Liver (tissue), 9 donors: ENCODE results near the gene GGCX. TPM values are rescaled to one million over a fixed set of nuclear protein-coding genes. Genes with fewer than 3 reads are reported as not detected.

ENCODE experiments used
- DNase-seq: peaks from one replicate; pipeline ENCODE4 v3.0.0-alpha.2; 2017; ENCODE audit warnings: low spot score
- H3K27ac ChIP-seq, 2 donors: one replicate each; pipeline ENCODE4 v1.7.0; 2013; ENCODE audit warnings: inconsistent platforms in 2 of 2, low read length in 2 of 2, control low read depth in 1 of 2, low read depth in 1 of 2, mild to moderate bottlenecking in 1 of 2
- H3K27me3 ChIP-seq, 4 donors: one replicate each; pipeline versions ENCODE4 v1.6.1 to v1.7.0; 2013; ENCODE audit warnings: low read length in 3 of 4, inconsistent platforms in 1 of 4, mild to moderate bottlenecking in 1 of 4, moderate library complexity in 1 of 4; ENCODE audit not compliant: control insufficient read depth in 4 of 4, insufficient read depth in 4 of 4
- H3K36me3 ChIP-seq, 4 donors: one replicate each; pipeline versions ENCODE4 v1.6.1 to v1.7.0; 2013; ENCODE audit warnings: low read length in 3 of 4, mild to moderate bottlenecking in 3 of 4, low read depth in 1 of 4, moderate library complexity in 1 of 4; ENCODE audit not compliant: control insufficient read depth in 4 of 4, insufficient read depth in 3 of 4
- H3K4me1 ChIP-seq, 4 donors: one replicate each; pipeline versions ENCODE4 v1.6.1 to v1.7.0; 2013; ENCODE audit warnings: low read length in 3 of 4, mild to moderate bottlenecking in 3 of 4, moderate library complexity in 1 of 4; ENCODE audit not compliant: control insufficient read depth in 4 of 4, insufficient read depth in 4 of 4
- H3K4me3 ChIP-seq, 3 donors: one replicate each; pipeline versions ENCODE4 v1.6.1 to v1.7.0; 2013; ENCODE audit warnings: low read length in 3 of 3, control low read depth in 1 of 3, low read depth in 1 of 3, mild to moderate bottlenecking in 1 of 3
- H3K9ac ChIP-seq, 2 donors: one replicate each; pipeline ENCODE4 v1.7.0; 2013; ENCODE audit warnings: low read length in 2 of 2, mild to moderate bottlenecking in 2 of 2, moderate library complexity in 2 of 2, control low read depth in 1 of 2, low read depth in 1 of 2
- H3K9me3 ChIP-seq, 4 donors: one replicate each; pipeline versions ENCODE4 v1.6.1 to v1.7.0; 2013; ENCODE audit warnings: low read length in 3 of 4; ENCODE audit not compliant: control insufficient read depth in 4 of 4
- CTCF ChIP-seq: fragments of 150-350 bp; IDR thresholded peaks from 2 replicates; pipeline ENCODE4 v1.5.1; 2017; ENCODE audit warnings: improper control_type of control experiment, low read depth, low read length; ENCODE audit not compliant: missing input control
- EGR1 ChIP-seq, 2 donors: IDR thresholded peaks; 2 replicates each; pipeline ENCODE4 v1.6.1; 2016 to 2018; ENCODE audit warnings: antibody characterized with exemption in 2 of 2, low read depth in 2 of 2
- FOXA1 ChIP-seq: IDR thresholded peaks from 2 replicates; pipeline ENCODE4 v1.6.1; 2016; ENCODE audit warnings: antibody characterized with exemption
- FOXA2 ChIP-seq: IDR thresholded peaks from 2 replicates; pipeline ENCODE4 v1.6.1; 2016; ENCODE audit warnings: antibody characterized with exemption
- GABPA ChIP-seq, 2 donors: IDR thresholded peaks in 1 of 2; conservative IDR thresholded peaks in 1 of 2; 2 replicates each; pipeline ENCODE4 v1.6.1; 2016; ENCODE audit warnings: antibody characterized with exemption in 2 of 2, mild to moderate bottlenecking in 1 of 2, moderate library complexity in 1 of 2
- HNF4A ChIP-seq, 2 donors: conservative IDR thresholded peaks; 2 replicates each; pipeline ENCODE4 v1.6.1; 2016; ENCODE audit warnings: antibody characterized with exemption in 2 of 2, mild to moderate bottlenecking in 2 of 2
- HNF4G ChIP-seq: IDR thresholded peaks from 2 replicates; pipeline ENCODE4 v1.6.1; 2016; ENCODE audit warnings: antibody characterized with exemption
- JUND ChIP-seq, 2 donors: IDR thresholded peaks; 2 replicates each; pipeline ENCODE4 v1.6.1; 2016; ENCODE audit warnings: antibody characterized with exemption in 2 of 2
- NR2F2 ChIP-seq: IDR thresholded peaks from 2 replicates; pipeline ENCODE4 v1.6.1; 2016; ENCODE audit warnings: antibody characterized with exemption
- RAD21 ChIP-seq, 2 donors: IDR thresholded peaks; 2 replicates each; pipeline ENCODE4 v1.6.1; 2016; ENCODE audit warnings: antibody characterized with exemption in 2 of 2, mild to moderate bottlenecking in 2 of 2
- REST ChIP-seq: IDR thresholded peaks from 2 replicates; pipeline ENCODE4 v1.6.1; 2016; ENCODE audit warnings: antibody characterized with exemption, mild to moderate bottlenecking
- RXRA ChIP-seq, 2 donors: IDR thresholded peaks; 2 replicates each; pipeline ENCODE4 v1.6.1; 2017 to 2018; ENCODE audit warnings: antibody characterized with exemption in 2 of 2, mild to moderate bottlenecking in 1 of 2
- SP1 ChIP-seq: IDR thresholded peaks from 2 replicates; pipeline ENCODE4 v1.6.1; 2018; ENCODE audit warnings: antibody characterized with exemption, mild to moderate bottlenecking
- TAF1 ChIP-seq: conservative IDR thresholded peaks from 2 replicates; pipeline ENCODE4 v1.6.1; 2016; ENCODE audit warnings: antibody characterized with exemption, mild to moderate bottlenecking
- YY1 ChIP-seq: IDR thresholded peaks from 2 replicates; pipeline ENCODE4 v1.6.1; 2016; ENCODE audit warnings: antibody characterized with exemption, mild to moderate bottlenecking
- ZBTB33 ChIP-seq: IDR thresholded peaks from 2 replicates; pipeline ENCODE4 v1.6.1; 2016; ENCODE audit warnings: antibody characterized with exemption
- WGBS: extraction: QIAGEN DNeasy Blood & Tissue Kit; methylation state at CpG from one replicate; pipeline ENCODE4 v1.1.7; 2013; 5-methylcytosine and 5-hydroxymethylcytosine counted together
- polyA plus RNA-seq, 2 donors: library from polyadenylated mRNA; stranded (reverse) in 1 of 2; unstranded in 1 of 2; fragments of 200-250 nt in 1 of 2; fragments of >200 nt in 1 of 2; fragmentation: Nextera tagmentation in 1 of 2; extraction: Ambion mirVana in 1 of 2; gene quantifications; one replicate each; pipeline versions ENCODE4 v1.2.1 to v1.2.3, GENCODE V29; 2013 to 2015
- total RNA-seq, 2 donors: library from RNA; depleted of rRNA; stranded (reverse); fragments of >200 nt; gene quantifications; one replicate each; pipeline ENCODE4 v1.2.3, GENCODE V29; 2014
- TF ChIP-seq, protein P1 (sequence below): IDR thresholded peaks from 2 replicates; pipeline ENCODE4 v1.6.1; 2016; ENCODE audit warnings: antibody characterized with exemption
- TF ChIP-seq, protein P2 (sequence below): IDR thresholded peaks from 2 replicates; pipeline ENCODE4 v1.6.1; 2016; ENCODE audit warnings: antibody characterized with exemption
- donor health status: healthy.
- donor health status: healthy.
- donor health status: healthy.
- donor health status: healthy.
- donor health status: healthy.

The GGCX gene
- total and polyA plus RNA-seq, 4 donors, result 67.3 to 189 (median 90.4) TPM

GRCh38 chr2:85502720-85503119 lies 58.6 kb downstream of the GGCX start:
- H3K9me3 ChIP-seq, result no peaks in the 10 kb centered on the region
- TF ChIP-seq FOXA1, result no peak
- no peak for TF ChIP-seq ZBTB33
- no peak for TF ChIP-seq FOXA2
- TF ChIP-seq TAF1, result no peak
- no peak for TF ChIP-seq GABPA (IDR thresholded peaks at IDR 0.05 in 1 of 2, conservative IDR thresholded peaks at IDR 0.05 in 1 of 2)
- no peak for TF ChIP-seq NR2F2
- no peak for TF ChIP-seq RXRA (IDR thresholded peaks at IDR 0.05)
- TF ChIP-seq HNF4G, result no peak
- TF ChIP-seq JUND (IDR thresholded peaks at IDR 0.05), result no peak
- no peak for TF ChIP-seq CTCF
- TF ChIP-seq EGR1 (IDR thresholded peaks at IDR 0.05; ENCODE audit: low read depth in 2 of 2), result no peak
- H3K9ac ChIP-seq, result no peak overlapping the region
- H3K36me3 ChIP-seq, result no peaks in the 10 kb centered on the region
- H3K27me3 ChIP-seq, result no peaks in the 10 kb centered on the region
- H3K4me1 ChIP-seq, result peaks cover 0 to 16% (median 10%) of the 10 kb centered on the region in 4 donors
- WGBS, result 85% methylated on average over 3 of the region's 3 CpGs
- no peak overlapping the region for H3K27ac ChIP-seq
- no peak overlapping the region for H3K4me3 ChIP-seq
- DNase-seq, result no peak

DNA sequence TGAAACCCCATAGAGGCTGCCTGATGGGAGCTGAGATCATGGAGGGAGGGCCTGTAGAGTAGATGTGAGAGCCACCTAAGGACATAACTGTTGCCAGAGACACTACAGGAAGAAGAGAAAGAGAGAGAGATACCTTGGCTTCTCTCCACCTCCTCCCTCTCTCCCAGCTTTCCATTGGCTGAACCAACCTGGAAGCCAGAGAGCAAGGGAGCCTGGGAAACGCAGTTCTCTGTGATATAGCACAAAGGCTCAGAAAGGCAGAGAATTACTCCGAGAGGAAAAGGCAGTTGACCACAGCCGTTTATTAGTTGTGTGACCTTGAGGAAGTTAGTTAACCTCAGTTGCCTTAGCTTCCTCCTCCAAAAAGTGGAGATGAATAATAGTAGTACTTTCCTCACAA lies 60.0 kb downstream of the GGCX start:
- TF ChIP-seq FOXA2 (no peak), RXRA (IDR thresholded peaks at IDR 0.05) (no peak), CTCF (no peak), HNF4A (conservative IDR thresholded peaks at IDR 0.05) (no peak), REST (no peak), RAD21 (IDR thresholded peaks at IDR 0.05) (no peak), ZBTB33 (no peak), YY1 (no peak), NR2F2 (no peak), EGR1 (IDR thresholded peaks at IDR 0.05; ENCODE audit: low read depth in 2 of 2) (no peak), JUND (IDR thresholded peaks at IDR 0.05) (no peak), FOXA1 (no peak), HNF4G (no peak), SP1 (no peak), GABPA (IDR thresholded peaks at IDR 0.05 in 1 of 2, conservative IDR thresholded peaks at IDR 0.05 in 1 of 2) (no peak), TAF1 (no peak)
- TF ChIP-seq, protein P1, sequence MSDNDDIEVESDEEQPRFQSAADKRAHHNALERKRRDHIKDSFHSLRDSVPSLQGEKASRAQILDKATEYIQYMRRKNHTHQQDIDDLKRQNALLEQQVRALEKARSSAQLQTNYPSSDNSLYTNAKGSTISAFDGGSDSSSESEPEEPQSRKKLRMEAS, result no peak
- TF ChIP-seq, protein P2, sequence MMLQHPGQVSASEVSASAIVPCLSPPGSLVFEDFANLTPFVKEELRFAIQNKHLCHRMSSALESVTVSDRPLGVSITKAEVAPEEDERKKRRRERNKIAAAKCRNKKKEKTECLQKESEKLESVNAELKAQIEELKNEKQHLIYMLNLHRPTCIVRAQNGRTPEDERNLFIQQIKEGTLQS, result no peak
- H3K4me3 ChIP-seq, result no peak overlapping the region
- no peak overlapping the region for H3K27ac ChIP-seq
- no peak overlapping the region for H3K9ac ChIP-seq
- peaks cover 0 to 16% (median 10%) of the 10 kb centered on the region in 4 donors for H3K4me1 ChIP-seq
- no peaks in the 10 kb centered on the region for H3K36me3 ChIP-seq
- H3K27me3 ChIP-seq, result no peaks in the 10 kb centered on the region
- DNase-seq, result no peak
- WGBS, result 78% methylated on average over 3 of the region's 3 CpGs
- no peaks in the 10 kb centered on the region for H3K9me3 ChIP-seq
